ENCODE results near the gene MYO1D.
"Not testable (repeated sequence)": the region's sequence is repeated elsewhere in the genome, so short reads cannot be mapped to it uniquely, and the experiment has no call there.

MYO1D gene

GRCh38 chr17:32528825-32529224, 348.1 kb downstream of the MYO1D start:
- H3K4me3 ChIP-seq (ENCODE audit: low read depth, low read length) = no peak overlapping the region
- no peak for DNase-seq (ENCODE audit: low read depth, low spot score)
- TF ChIP-seq, protein P1, sequence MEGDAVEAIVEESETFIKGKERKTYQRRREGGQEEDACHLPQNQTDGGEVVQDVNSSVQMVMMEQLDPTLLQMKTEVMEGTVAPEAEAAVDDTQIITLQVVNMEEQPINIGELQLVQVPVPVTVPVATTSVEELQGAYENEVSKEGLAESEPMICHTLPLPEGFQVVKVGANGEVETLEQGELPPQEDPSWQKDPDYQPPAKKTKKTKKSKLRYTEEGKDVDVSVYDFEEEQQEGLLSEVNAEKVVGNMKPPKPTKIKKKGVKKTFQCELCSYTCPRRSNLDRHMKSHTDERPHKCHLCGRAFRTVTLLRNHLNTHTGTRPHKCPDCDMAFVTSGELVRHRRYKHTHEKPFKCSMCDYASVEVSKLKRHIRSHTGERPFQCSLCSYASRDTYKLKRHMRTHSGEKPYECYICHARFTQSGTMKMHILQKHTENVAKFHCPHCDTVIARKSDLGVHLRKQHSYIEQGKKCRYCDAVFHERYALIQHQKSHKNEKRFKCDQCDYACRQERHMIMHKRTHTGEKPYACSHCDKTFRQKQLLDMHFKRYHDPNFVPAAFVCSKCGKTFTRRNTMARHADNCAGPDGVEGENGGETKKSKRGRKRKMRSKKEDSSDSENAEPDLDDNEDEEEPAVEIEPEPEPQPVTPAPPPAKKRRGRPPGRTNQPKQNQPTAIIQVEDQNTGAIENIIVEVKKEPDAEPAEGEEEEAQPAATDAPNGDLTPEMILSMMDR (IDR thresholded peaks at IDR 0.05; ENCODE audit: insufficient read depth, low read length, missing control alignments) = no peak
- ChIA-PET POLR2A (interaction anchor here (0.5 kb wide), 1 partner anchor 44 kb away, joined by 4 read pairs; no protein-coding TSS in a partner anchor), CTCF (no interaction called here)

- DNase-seq (ENCODE audit: low read depth, low spot score) = no peak
- CTCF ChIA-PET = interaction anchor here (0.6 kb wide), 1 partner anchor 120 kb away, joined by 3 read pairs; no protein-coding TSS in a partner anchor
Observed at GRCh38 chr17:32527146-32527545, 349.8 kb downstream of the MYO1D start.

GRCh38 chr17:32525122-32525521, 351.8 kb downstream of the MYO1D start:
- peak; percentile 24 for DNase-seq (ENCODE audit: low read depth, low spot score)
- ChIA-PET POLR2A (no interaction called here), CTCF (interaction anchor here (1.0 to 2.2 kb wide), 3 partner anchors 41 to 134 kb away, joined by 3 to 5 read pairs (median 4); no protein-coding TSS in a partner anchor)
- TF ChIP-seq, protein P1 (IDR thresholded peaks at IDR 0.05; ENCODE audit: insufficient read depth, low read length, missing control alignments) = no peak
- no peak overlapping the region for H3K4me3 ChIP-seq (ENCODE audit: low read depth, low read length)

More at GRCh38 chr17:32527146-32527545, 349.8 kb downstream of the MYO1D start:
- POLR2A ChIA-PET = no interaction called here
- H3K4me3 ChIP-seq (ENCODE audit: low read depth, low read length) = no peak overlapping the region
- TF ChIP-seq, protein P1 (IDR thresholded peaks at IDR 0.05; ENCODE audit: insufficient read depth, low read length, missing control alignments) = no peak

DNA sequence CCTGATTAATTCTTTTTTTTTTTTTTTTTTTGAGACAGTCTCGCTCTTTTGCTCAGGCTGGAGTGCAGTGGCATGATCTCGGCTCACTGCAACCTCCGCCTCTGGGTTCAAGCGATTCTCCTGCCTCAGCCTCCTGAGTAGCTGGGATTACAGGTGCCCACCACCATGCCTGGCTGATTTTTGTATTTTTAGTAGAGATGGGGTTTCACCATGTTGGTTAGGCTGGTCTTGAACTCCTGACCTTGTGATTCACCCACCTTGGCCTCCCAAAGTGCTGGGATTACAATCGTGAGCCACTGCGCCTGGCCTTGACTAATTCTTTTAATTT, 352.4 kb downstream of the MYO1D start:
- H3K4me3 ChIP-seq (ENCODE audit: low read depth, low read length); DNase-seq (ENCODE audit: low read depth, low spot score): not testable (repeated sequence)
- POLR2A ChIA-PET = interaction anchor here (0.6 kb wide), 1 partner anchor 21 kb away, joined by 4 read pairs; no protein-coding TSS in a partner anchor
- CTCF ChIA-PET = interaction anchor here (1.0 to 2.2 kb wide), 3 partner anchors 41 to 135 kb away, joined by 3 to 5 read pairs (median 3); no protein-coding TSS in a partner anchor

GRCh38 chr17:32523827-32524552, 352.9 kb downstream of the MYO1D start:
- no peak overlapping the region for H3K4me3 ChIP-seq (ENCODE audit: low read depth, low read length)
- TF ChIP-seq, protein P1 (IDR thresholded peaks at IDR 0.05; ENCODE audit: insufficient read depth, low read length, missing control alignments) = no peak
- CTCF ChIA-PET = interaction anchor here (1.0 to 2.2 kb wide), 3 partner anchors 40 to 135 kb away, joined by 3 to 5 read pairs (median 3); no protein-coding TSS in a partner anchor
- no peak for DNase-seq (ENCODE audit: low read depth, low spot score)
- POLR2A ChIA-PET = interaction anchor here (0.6 kb wide), 1 partner anchor 21 kb away, joined by 4 read pairs; no protein-coding TSS in a partner anchor

GRCh38 chr17:32523017-32523680, 353.8 kb downstream of the MYO1D start:
- CTCF ChIA-PET = interaction anchor here (1.4 kb wide), 1 partner anchor 61 kb away, joined by 3 read pairs; no protein-coding TSS in a partner anchor
- POLR2A ChIA-PET = no interaction called here
- no peak overlapping the region for H3K4me3 ChIP-seq (ENCODE audit: low read depth, low read length)
- TF ChIP-seq, protein P1 (IDR thresholded peaks at IDR 0.05; ENCODE audit: insufficient read depth, low read length, missing control alignments) = no peak
- DNase-seq (ENCODE audit: low read depth, low spot score) = no peak

All from AG04449 (cell line).